CD14-positive monocyte (primary cell): Measurements from ENCODE around the gene CAMTA1. TPM values are rescaled to one million over a fixed set of nuclear protein-coding genes. Genes with fewer than 3 reads are reported as not detected.

Source experiments
- DNase-seq, 3 donors: peaks; one replicate each; pipeline ENCODE4 v3.0.0-alpha.2; 2011 to 2022
- H2AFZ ChIP-seq: 2 replicates; pipeline ENCODE4 v1.6.0; 2012; ENCODE audit warnings: mild to moderate bottlenecking, low read depth, low read length, inconsistent platforms; ENCODE audit not compliant: insufficient read depth, poor library complexity, severe bottlenecking
- H3K27ac ChIP-seq, 2 donors: 1 replicate in 1 of 2; 2 replicates in 1 of 2; pipeline ENCODE4 v1.5.1; 2012 to 2013; ENCODE audit warnings: low read length in 2 of 2, control low read depth in 1 of 2, inconsistent platforms in 1 of 2, low read depth in 1 of 2, mild to moderate bottlenecking in 1 of 2
- H3K27me3 ChIP-seq, 2 donors: one replicate each; pipeline versions ENCODE4 v1.6.0 to v1.6.1; 2011 to 2013; ENCODE audit warnings: low read length in 2 of 2; ENCODE audit not compliant: control insufficient read depth in 2 of 2, insufficient read depth in 2 of 2
- H3K36me3 ChIP-seq, 2 donors: replicated peaks in 1 of 2; 1 replicate in 1 of 2; 2 replicates in 1 of 2; pipeline versions ENCODE4 v1.5.1 to v1.6.1; 2012 to 2013; ENCODE audit warnings: low read length in 2 of 2, control low read depth in 1 of 2, inconsistent platforms in 1 of 2, mild to moderate bottlenecking in 1 of 2; ENCODE audit not compliant: insufficient read depth in 2 of 2, control insufficient read depth in 1 of 2
- H3K4me1 ChIP-seq, 2 donors: 1 replicate in 1 of 2; 2 replicates in 1 of 2; pipeline versions ENCODE4 v1.5.1 to v1.6.1; 2012 to 2013; ENCODE audit warnings: low read length in 2 of 2, control low read depth in 1 of 2, inconsistent platforms in 1 of 2, mild to moderate bottlenecking in 1 of 2, moderate library complexity in 1 of 2; ENCODE audit not compliant: insufficient read depth in 2 of 2, control insufficient read depth in 1 of 2
- H3K4me2 ChIP-seq: replicated peaks from 2 replicates; pipeline ENCODE3; 2012; ENCODE audit warnings: low read length, moderate library complexity, mild to moderate bottlenecking; ENCODE audit not compliant: poor library complexity, severe bottlenecking; ENCODE audit errors: extremely low read depth
- H3K4me3 ChIP-seq, 3 experiments: fragments of 200-600 bp in 1 of 3; sonication (generic) in 1 of 3; replicated peaks in 1 of 3; 1 replicate in 2 of 3; 2 replicates in 1 of 3; pipeline ENCODE4 v1.5.1; 2011 to 2013; ENCODE audit warnings: low read length in 3 of 3, mild to moderate bottlenecking in 3 of 3, control low read depth in 2 of 3, low read depth in 2 of 3, inconsistent platforms in 1 of 3, moderate library complexity in 1 of 3
- H3K79me2 ChIP-seq: 2 replicates; pipeline ENCODE4 v1.6.0; 2012; ENCODE audit warnings: mild to moderate bottlenecking, control low read depth, inconsistent platforms, low read length, moderate library complexity; ENCODE audit not compliant: insufficient read depth
- H3K9ac ChIP-seq: 2 replicates; pipeline ENCODE4 v1.6.0; 2017; ENCODE audit warnings: low read length, mild to moderate bottlenecking; ENCODE audit not compliant: insufficient read depth, poor library complexity, severe bottlenecking
- H3K9me3 ChIP-seq, 2 donors: replicated peaks in 1 of 2; 1 replicate in 1 of 2; 2 replicates in 1 of 2; pipeline versions ENCODE4 v1.5.1 to v1.6.1; 2012 to 2013; ENCODE audit warnings: low read length in 2 of 2, control low read depth in 1 of 2; ENCODE audit not compliant: control insufficient read depth in 1 of 2, insufficient read depth in 1 of 2
- H4K20me1 ChIP-seq: 2 replicates; pipeline ENCODE4 v1.6.0; 2012; ENCODE audit warnings: mild to moderate bottlenecking, low read length, control low read depth, moderate library complexity; ENCODE audit not compliant: insufficient read depth
- H3K27ac Mint-ChIP-seq, 7 donors: one replicate each; pipeline ENCODE4 v1.8.0; 2020; ENCODE audit warnings: mild to moderate bottlenecking in 7 of 7, mixed read lengths in 7 of 7, moderate library complexity in 6 of 7, inconsistent platforms in 2 of 7
- H3K27me3 Mint-ChIP-seq, 3 donors: one replicate each; pipeline ENCODE4 v1.8.0; 2021 to 2022; ENCODE audit warnings: low read depth in 3 of 3, mild to moderate bottlenecking in 3 of 3, mixed read lengths in 3 of 3, moderate library complexity in 3 of 3, inconsistent platforms in 1 of 3
- H3K36me3 Mint-ChIP-seq, 2 donors: one replicate each; pipeline ENCODE4 v1.8.0; 2020; ENCODE audit warnings: mixed read lengths in 2 of 2, inconsistent platforms in 1 of 2, mild to moderate bottlenecking in 1 of 2
- H3K4me1 Mint-ChIP-seq: one replicate; pipeline ENCODE4 v1.8.0; 2020; ENCODE audit warnings: mild to moderate bottlenecking, mixed read lengths
- H3K4me3 Mint-ChIP-seq, 2 donors: one replicate each; pipeline ENCODE4 v1.8.0; 2020; ENCODE audit warnings: mild to moderate bottlenecking in 2 of 2, mixed read lengths in 2 of 2, moderate library complexity in 1 of 2
- H3K9me3 Mint-ChIP-seq, 7 donors: one replicate each; pipeline ENCODE4 v1.8.0; 2020 to 2022; ENCODE audit warnings: mixed read lengths in 7 of 7, mild to moderate bottlenecking in 6 of 7, moderate library complexity in 6 of 7, inconsistent platforms in 2 of 7
- WGBS: methylation state at CpG from one replicate; pipeline ENCODE4 v1.1.5; 2013; ENCODE audit warnings: missing lambda C conversion rate; ENCODE audit not compliant: insufficient coverage; 5-methylcytosine and 5-hydroxymethylcytosine counted together
- intact Hi-C, 2 donors: fragments of 100-400 bp; cut with micrococcal nuclease; formaldehyde crosslinking; loops; one replicate each; pipeline versions ENCODE4 v1.15.0 to v1.15.1; 2023
- polyA plus RNA-seq, 3 donors: library from polyadenylated mRNA; depleted of rRNA in 1 of 3; unstranded in 2 of 3; stranded (reverse) in 1 of 3; fragments of 300-500 nt in 2 of 3; fragments of >200 nt in 1 of 3; fragmentation: Illumina TruSeq in 2 of 3; gene quantifications; 1 replicate in 2 of 3; 2 replicates in 1 of 3; pipeline ENCODE4 v1.2.3, GENCODE V29; 2012 to 2021
- TF ChIP-seq, protein P1 (sequence below): fragments of 200-600 bp; IDR thresholded peaks from one replicate; pipeline ENCODE4 v1.8.0; 2022; ENCODE audit warnings: antibody characterized with exemption, mild to moderate bottlenecking

The CAMTA1 gene
- polyA plus RNA-seq, 3 donors = 52.0 to 89.6 (median 78.3) TPM

DNA sequence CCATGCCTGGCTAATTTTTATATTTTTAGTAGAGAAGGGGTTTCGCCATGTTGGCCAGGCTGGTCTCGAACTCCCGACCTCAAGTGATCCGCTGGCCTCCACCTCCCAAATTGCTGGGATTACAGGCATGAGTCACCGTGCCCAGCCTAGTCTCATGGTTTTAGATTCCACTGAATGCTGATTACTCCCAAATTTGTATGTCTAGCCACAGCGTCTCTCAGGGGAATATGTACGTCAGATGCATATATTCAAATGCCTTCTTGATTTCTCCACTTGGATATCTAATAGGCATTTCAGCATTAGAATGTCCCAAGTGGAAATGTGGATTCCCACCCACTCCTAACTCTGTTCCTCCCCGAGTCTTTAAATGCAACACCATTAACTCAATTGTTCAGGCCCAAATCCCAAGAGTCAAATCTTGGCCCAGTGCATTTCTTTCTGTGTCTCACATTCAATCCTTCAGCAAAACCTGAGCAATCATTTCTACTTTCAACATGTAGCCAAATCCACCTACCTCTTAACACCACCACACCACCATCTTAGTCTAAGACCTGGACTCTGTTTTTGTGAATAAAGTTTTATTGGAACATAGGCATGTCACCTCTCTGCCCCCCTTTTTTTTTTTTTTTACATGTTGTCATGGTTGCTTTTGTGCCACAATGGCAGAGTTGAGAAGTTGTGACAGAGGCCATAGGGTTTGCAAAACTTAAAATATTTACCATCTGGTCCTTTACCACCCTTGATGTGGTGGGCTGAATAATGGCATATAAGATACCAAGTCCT is 9.8 kb upstream of the CAMTA1 start:
- WGBS = 97% methylated on average over 7 of the region's 8 CpGs
- Mint-ChIP-seq H3K36me3 (peaks cover 0 to 3% of the 10 kb centered on the region in 2 donors), H3K27ac (no peak overlapping the region), H3K9me3 (peaks cover 4 to 12% (median 9%) of the 10 kb centered on the region in 7 donors), H3K27me3 (peaks cover 2 to 12% (median 7%) of the 10 kb centered on the region in 3 donors), H3K4me1 (peaks cover 19% of the 10 kb centered on the region), H3K4me3 (no peak overlapping the region)
- Histone ChIP-seq H3K27me3 (no peaks in the 10 kb centered on the region), H3K36me3 (no peaks in the 10 kb centered on the region), H2AFZ (no peak overlapping the region), H3K4me2 (no peak overlapping the region), H3K79me2 (no peaks in the 10 kb centered on the region), H3K9me3 (peaks cover 4 to 5% of the 10 kb centered on the region in 2 donors), H3K27ac (no peak overlapping the region), H3K4me3 (no peak overlapping the region), H3K9ac (no peak overlapping the region), H4K20me1 (no peaks in the 10 kb centered on the region), H3K4me1 (peaks cover 5 to 14% of the 10 kb centered on the region in 2 donors)
- no peak for DNase-seq
- TF ChIP-seq, protein P1, sequence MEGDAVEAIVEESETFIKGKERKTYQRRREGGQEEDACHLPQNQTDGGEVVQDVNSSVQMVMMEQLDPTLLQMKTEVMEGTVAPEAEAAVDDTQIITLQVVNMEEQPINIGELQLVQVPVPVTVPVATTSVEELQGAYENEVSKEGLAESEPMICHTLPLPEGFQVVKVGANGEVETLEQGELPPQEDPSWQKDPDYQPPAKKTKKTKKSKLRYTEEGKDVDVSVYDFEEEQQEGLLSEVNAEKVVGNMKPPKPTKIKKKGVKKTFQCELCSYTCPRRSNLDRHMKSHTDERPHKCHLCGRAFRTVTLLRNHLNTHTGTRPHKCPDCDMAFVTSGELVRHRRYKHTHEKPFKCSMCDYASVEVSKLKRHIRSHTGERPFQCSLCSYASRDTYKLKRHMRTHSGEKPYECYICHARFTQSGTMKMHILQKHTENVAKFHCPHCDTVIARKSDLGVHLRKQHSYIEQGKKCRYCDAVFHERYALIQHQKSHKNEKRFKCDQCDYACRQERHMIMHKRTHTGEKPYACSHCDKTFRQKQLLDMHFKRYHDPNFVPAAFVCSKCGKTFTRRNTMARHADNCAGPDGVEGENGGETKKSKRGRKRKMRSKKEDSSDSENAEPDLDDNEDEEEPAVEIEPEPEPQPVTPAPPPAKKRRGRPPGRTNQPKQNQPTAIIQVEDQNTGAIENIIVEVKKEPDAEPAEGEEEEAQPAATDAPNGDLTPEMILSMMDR = no peak
- intact Hi-C loops = loop anchor here in 1 of 2 donors (5.0 kb wide), 1 partner anchor 43 kb away; no protein-coding TSS in a partner anchor

DNA sequence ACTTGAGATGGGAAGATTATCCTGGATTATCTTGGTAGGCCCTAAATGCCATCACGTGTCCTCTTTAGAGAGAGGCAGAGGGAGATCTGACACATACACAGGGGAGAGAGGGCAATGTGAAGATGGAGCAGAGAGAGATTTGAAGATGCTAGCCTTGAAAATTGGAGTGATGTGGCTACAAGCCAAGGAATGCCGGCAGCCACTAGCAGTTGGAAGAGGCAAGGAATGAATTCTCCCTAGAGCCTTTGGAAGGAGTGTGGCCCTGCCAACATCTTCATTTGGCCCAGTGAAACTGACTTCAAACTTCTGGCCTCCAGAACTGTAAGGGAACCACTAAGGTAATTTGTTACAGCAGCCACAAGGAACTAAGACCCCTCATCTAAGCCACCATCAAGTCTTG is 8.9 kb upstream of the CAMTA1 start:
- no peaks in the 10 kb centered on the region for H3K79me2 ChIP-seq
- H4K20me1 ChIP-seq = no peaks in the 10 kb centered on the region
- 94% methylated on average over 2 of the region's 2 CpGs for WGBS
- Mint-ChIP-seq H3K9me3 (peaks cover 4 to 14% (median 9%) of the 10 kb centered on the region in 7 donors), H3K4me3 (no peak overlapping the region), H3K36me3 (peaks cover 0 to 3% of the 10 kb centered on the region in 2 donors), H3K27ac (peak overlapping the region in 1 of 7 donors; percentile 23), H3K27me3 (peaks cover 2 to 8% (median 5%) of the 10 kb centered on the region in 3 donors), H3K4me1 (peaks cover 20% of the 10 kb centered on the region)
- no peaks in the 10 kb centered on the region for H3K27me3 ChIP-seq
- TF ChIP-seq, protein P1 = no peak
- H2AFZ ChIP-seq = no peak overlapping the region
- H3K36me3 ChIP-seq = no peaks in the 10 kb centered on the region
- H3K4me2 ChIP-seq = no peak overlapping the region
- peaks cover 4 to 5% of the 10 kb centered on the region in 2 donors for H3K9me3 ChIP-seq
- peaks cover 5 to 14% of the 10 kb centered on the region in 2 donors for H3K4me1 ChIP-seq
- DNase-seq = no peak
- no peak overlapping the region for H3K27ac ChIP-seq
- no peak overlapping the region for H3K9ac ChIP-seq
- no peak overlapping the region for H3K4me3 ChIP-seq
- intact Hi-C loops = loop anchor here in 1 of 2 donors (5.0 kb wide), 1 partner anchor 44 kb away; no protein-coding TSS in a partner anchor
